Daoy (cell line): ENCODE results near the gene PADI2. TPM values are rescaled to one million over a fixed set of nuclear protein-coding genes. Genes with fewer than 3 reads are reported as not detected.

ENCODE experiments used
- DNase-seq: peaks from one replicate; pipeline ENCODE4 v3.0.0-alpha.2; 2015; ENCODE audit warnings: low read depth
- total RNA-seq: library from RNA; depleted of rRNA; stranded (reverse); fragments of >200 nt; shearing (Covaris generic); gene quantifications from 2 replicates; pipeline ENCODE4 v1.2.3, GENCODE V29; 2014; rRNA removed

Gene PADI2
- total RNA-seq = 0.34 and 0.89 TPM in 2 replicates

DNA sequence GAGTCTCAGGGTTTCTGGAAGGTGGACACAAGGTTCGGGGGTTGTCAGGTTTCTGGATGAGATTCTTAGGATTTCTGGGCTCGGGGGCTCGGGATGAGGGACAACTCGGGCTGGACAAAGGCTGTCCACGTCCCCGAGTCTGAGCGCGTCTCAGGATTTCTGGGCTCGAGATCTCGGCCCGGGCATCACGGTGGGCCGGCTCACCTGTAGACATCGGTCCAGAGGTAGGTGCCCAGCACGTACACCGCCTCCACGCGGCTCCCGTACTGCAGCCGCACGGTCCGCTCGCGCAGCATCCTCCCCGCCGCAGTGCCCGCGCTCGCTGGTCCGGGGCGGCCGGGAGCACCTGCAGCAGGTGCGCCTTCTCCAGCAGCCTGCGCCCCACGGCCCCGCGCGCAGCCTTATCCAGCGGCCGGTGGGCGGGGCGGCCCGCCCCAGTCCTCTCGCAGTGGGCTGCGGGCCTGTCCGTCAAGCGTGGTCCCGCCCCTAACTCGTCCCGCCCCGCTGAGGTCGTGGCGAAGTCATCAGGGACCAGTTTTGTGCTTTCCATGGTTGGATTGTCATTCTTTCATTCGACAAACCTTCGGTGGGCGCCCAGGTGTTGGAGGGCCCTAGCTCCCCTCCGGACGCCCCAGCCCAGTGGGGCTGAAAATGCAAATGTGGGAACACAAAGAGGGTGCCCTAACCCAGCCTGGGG lies at the start of gene PADI2:
Gene PADI2, minus strand, starts transcription at position 376 of the 697 bp plus-strand sequence. Its CDS starts 80 bp downstream, at position 296.
- peak; percentile 74 for DNase-seq

DNA sequence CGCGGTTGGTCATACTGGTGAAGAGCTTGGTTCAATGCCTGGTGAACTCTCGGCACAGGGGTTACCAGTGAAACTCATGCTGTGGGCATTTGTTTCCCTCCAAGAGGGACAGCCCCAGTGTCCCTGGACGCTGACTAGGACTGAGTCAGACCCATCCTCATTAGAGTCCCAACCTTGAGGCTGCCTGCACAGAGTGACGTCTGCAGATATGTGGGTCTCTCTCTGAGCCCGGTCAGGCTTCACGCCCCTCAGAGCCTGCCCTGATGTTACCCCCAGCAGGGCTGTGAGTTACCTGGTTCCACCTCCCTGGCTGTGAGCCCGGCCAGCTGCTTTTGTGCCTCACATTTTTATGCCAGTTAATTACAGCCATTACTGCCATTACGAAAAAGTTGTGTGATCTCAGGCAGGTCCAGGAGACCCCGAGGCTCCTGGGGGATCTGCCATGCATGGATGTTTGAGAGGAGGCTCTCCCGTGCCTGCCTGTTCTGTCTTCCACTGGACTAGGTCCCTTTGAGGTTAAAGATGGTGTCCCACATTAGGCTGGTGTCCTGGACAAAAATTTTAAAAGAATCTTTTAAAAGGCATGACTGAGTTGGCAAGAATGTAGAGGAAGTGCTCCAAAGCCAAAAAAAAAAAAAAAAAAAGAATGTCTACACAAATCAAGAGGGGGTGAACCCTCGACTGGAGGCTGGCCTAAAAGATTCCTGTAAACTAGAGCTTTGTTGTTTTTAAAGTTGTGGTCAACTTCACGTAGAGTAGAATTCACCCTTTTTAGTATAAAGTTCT lies 49.0 kb upstream of the PADI2 start:
- peak; percentile 96 for DNase-seq

- DNase-seq = no peak
Observed at GRCh38 chr1:17167786-17168090, 48.5 kb upstream of the PADI2 start.

GRCh38 chr1:17167041-17167785 lies 48.0 kb upstream of the PADI2 start:
- DNase-seq = peak; percentile 53

GRCh38 chr1:17165823-17166222 lies 46.6 kb upstream of the PADI2 start:
- no peak for DNase-seq

DNA sequence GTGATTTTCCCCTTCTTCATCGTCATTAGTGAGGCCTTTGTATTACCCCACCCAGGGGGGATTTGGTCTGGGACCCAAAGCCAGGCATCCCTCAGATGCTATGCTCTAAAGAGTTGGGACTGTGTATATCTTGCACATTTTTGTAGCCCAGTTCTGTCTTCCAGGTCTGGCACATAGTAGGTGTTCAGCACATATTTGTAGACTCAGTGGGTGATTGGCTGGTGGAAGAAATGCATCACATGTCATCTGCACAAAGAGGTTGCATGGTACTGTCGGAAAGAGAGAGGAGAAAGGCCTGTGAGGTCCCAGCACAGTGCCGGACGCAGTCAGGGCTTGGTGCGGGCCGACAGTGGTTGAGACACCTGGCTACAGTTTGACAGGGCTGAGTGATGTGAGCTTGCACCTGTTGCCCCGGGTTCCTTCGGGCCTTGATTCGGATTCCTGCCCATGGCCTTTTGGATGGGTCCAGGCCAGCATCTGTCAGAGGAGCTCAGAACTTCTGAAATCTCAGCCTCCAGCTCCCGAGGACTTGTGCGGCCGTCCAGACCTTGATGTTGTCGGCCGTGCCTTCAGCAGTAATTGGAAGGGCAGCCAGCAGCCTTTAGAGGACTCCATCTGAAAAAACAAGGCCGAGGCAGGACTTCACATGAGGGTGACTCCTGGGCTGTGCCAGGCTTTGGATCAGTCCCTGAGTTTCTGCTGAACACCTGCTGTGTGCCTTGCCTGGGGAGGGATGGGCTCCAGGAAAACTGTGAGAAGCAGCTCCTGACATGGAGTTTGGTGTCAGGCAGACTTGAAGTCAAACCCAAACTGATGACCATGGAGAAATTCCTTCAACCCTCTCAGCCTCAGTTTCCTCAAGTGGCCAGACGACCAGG lies 44.8 kb upstream of the PADI2 start:
- DNase-seq = no peak

DNA sequence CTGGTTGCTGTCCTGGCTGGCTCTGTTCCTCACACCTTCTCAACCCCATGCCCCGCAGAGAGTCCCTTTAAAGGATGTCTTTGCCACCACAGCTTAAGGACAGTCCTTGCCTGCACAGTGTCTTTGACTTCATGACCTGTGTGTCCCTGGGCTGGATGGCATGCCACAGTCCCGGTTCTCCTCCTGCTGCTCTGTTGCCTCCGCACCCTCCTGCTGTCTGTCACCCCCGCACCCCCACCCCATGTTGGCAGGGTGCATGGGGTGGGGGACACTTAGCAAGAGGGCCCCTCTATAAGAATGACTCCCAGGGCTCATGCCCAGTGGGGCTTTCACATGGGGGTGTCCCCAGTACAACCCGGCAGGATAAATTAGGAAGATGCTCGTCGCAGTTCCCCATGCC lies 44.1 kb upstream of the PADI2 start:
- DNase-seq = no peak

DNA sequence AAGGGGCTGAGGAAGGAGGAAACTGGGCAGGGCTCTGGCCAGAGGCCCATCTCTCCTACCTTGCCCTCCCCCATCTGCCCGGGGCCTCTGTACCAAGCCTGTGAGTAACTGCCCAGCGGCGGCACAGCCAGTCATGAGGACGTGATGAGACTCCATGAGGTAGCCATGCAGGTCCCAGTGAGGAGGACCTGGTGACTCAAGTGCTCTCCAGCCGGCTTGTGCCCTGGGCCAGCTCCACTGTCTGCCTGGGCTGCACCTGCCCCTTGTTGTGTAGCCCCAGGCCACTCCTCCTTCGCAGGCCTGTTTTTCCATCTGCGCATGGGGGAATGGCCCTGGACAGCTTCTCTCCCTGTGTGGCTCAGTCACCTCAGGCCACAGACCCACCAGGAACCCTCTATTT lies 43.7 kb upstream of the PADI2 start:
- DNase-seq = peak; percentile 23

DNA sequence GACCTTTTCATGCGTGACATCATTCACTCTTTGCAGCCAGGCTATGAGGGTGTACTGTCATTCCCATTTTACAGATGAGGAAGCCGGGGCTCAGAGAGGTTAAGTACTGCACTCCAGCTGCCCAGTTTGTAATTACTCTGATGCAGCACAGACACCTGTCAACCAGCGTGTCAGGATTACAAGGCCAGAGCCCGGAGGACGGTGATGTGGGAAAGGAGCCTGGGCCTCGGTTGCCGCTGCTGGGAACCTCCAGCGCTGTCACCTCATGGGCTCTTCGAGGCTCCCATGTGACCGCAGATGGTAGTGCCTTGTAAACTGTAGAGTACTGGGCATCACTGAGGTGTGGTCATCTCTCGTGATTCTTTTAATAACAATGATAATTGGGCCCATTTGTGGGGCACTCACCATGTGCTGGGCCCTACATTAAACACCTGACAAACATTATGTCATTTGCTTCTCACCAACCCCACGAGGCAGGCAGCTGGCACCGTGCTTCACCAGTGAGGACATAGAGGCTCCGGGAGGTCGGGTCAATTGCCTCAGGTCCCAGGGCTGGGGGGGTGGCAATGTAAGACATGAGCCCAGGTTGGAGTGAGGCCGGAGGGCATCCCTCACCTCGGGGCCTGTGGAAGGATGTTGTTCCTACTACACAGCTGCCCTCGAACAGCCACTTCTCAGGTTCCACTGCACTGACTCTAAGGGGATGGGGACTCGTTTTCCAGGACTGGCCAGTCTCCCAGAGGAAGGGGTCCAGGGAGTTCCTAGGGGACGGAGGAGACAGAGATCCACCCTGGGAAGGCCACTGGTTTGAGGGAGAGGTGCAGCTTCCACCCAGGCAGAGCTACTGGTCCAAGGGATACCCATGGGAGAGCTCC lies 42.9 kb upstream of the PADI2 start:
- DNase-seq = no peak

GRCh38 chr1:17161137-17161740 lies 42.0 kb upstream of the PADI2 start:
- DNase-seq = no peak

DNA sequence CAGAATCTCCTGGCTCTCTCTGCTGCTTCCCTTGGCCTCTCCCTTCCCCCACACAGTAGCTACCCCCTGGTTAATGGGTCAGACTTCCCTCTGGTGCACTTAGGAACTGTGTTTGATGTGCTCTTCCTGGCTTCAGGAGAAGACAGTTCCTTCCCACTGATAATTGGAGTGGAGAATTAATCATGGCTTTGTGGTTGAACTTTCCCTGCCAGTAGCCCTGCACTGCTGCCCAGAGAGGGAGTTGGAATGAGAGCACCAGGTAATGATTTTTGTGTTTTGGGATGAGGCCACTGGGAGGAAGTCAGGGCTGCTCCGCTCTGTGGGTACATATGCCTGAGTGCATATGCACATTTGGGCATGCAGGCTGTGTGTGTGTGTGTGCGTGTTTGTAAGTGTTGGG lies 39.7 kb upstream of the PADI2 start:
- no peak for DNase-seq

DNA sequence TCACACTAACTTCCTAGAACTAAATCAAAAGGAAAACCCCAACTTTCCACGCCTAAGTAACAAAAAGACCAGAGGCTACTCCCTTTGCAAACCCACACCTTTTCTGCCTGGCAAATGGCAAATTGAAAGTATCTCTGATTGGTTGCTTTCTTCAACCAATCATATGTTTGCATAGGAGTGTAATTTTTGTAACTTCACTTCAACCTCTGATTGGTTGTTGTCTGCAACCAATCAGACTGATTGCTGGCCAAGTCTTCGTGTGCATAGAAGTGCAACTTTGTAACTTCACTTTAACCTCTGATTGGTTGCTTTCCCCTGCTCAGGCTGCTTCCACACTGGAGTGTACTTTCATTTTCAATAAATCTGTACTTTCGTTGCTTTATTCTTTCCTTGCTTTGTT lies 36.9 kb upstream of the PADI2 start:
- no peak for DNase-seq

DNA sequence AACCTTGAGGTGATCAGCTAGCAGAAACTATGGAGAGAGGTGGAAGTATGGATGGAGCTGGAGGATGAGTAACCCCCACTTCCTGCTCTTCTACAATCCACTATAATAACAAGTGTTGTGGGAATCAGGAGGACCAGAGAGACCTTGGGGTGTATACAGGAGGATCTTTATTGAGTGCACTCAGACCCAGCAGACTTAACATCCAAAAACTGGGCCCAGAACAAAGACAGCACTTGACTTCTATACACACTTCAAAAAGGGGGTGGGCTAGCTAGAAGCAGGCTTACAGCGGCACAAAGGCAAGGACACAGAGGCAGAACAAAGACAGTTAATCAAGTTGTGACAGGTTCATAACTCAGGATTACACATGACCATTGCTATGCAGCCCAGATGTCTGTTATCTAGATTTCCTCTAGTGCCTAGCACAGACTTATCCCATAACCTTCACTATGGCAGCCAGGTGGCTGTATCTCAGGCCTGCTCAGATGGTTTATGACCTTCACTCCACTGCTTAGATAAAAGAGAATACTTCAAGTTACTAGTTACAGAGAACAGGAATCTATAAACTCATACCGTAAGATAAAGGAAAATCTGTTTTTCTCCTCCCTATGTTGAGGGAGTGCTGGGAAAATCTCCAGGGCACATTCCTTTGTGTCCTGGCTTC lies 36.1 kb upstream of the PADI2 start:
- no peak for DNase-seq

DNA sequence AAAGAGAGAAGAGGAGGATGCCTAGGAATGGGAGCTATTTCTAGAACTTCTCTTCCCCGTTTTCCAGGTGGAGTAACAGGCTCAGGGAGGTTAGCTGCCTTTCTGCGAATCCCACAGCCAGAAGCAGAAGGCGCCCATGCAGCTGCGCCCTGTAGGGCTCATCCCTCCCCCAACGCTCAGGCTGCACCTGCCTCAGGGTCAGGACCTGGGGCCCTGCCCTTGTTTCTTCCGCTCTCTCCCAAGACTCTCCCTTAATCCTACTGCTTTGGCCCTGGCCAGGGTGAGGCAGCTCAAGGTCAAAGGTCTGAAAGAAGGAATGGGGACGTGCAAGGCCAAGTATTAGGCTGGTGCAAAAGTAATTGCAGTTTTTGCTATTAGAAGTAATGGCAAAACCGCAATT lies 30.5 kb upstream of the PADI2 start:
- no peak for DNase-seq

GRCh38 chr1:17148950-17149608 lies 29.8 kb upstream of the PADI2 start:
- no peak for DNase-seq

DNA sequence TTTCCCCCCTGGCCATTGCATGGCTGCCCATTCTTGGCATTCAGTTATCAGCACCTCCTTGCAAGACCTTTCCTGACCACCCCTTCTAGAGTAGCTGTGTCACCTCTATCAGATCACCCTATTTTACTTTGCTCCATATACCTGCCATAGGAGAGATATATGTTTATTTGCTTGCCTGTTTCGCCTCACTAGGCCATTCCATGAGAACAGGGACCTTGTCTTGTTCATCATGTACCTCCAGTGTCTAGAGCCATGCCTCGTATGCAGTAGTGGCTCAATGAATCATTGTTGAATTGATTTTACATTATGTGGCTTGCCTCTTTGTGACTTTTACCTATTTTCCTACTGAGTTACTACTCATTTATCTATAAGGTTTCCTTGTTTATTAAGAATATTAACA lies 26.4 kb upstream of the PADI2 start:
- DNase-seq = no peak

DNA sequence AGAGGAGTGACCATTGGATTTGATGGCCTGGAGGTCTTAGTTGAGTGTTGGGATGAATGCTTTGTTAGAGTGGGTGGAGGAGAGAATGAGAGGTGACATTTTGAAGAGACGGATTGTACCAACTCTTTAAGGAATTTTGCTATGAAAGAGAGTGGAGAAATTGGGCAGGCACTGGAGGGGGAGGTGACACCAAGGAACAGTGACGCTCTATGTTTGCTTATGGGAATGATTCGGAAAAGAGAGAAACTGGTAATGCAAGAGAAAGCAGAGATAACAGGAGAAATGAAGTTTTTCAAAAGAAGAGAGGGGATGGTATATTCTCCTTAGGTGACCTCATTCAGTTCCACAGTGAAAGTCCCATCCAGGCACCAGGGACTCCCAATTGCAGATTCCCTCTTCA lies 24.5 kb upstream of the PADI2 start:
- no peak for DNase-seq

GRCh38 chr1:17141441-17142197 lies 22.4 kb upstream of the PADI2 start:
- DNase-seq = no peak

- DNase-seq = no peak
Observed at GRCh38 chr1:17140279-17140678, 21.0 kb upstream of the PADI2 start.
